ENCODE data around the gene PRICKLE3.
"Not testable (repeated sequence)": the region's sequence is repeated elsewhere in the genome, so short reads cannot be mapped to it uniquely, and the experiment has no call there.

DNA sequence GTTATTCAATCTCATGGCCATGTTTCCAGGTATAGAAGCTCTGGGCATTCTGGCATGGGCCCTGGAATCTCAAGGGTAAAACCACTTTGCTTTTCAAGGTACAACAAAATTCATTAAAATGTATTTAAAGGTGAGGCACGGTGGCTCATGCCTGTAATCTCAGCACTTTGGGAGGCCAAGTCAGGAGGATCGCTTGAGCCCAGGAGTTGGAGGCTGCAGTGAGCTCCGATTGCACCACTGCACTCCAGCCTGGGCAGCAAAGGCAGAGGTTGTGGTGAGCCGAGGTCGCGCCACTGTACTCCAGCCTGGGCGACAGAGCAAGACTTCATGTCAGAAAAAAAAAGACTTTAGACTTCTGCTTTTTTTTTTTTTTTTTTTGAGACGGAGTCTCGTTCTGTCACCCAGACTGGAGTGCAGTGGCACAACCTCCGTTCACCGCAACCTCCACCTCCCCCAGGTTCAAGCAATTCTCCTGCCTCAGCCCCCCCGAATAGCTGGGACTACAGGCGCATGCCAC, 58.4 kb downstream of the PRICKLE3 start:
- TF ChIP-seq, protein P1, sequence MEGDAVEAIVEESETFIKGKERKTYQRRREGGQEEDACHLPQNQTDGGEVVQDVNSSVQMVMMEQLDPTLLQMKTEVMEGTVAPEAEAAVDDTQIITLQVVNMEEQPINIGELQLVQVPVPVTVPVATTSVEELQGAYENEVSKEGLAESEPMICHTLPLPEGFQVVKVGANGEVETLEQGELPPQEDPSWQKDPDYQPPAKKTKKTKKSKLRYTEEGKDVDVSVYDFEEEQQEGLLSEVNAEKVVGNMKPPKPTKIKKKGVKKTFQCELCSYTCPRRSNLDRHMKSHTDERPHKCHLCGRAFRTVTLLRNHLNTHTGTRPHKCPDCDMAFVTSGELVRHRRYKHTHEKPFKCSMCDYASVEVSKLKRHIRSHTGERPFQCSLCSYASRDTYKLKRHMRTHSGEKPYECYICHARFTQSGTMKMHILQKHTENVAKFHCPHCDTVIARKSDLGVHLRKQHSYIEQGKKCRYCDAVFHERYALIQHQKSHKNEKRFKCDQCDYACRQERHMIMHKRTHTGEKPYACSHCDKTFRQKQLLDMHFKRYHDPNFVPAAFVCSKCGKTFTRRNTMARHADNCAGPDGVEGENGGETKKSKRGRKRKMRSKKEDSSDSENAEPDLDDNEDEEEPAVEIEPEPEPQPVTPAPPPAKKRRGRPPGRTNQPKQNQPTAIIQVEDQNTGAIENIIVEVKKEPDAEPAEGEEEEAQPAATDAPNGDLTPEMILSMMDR (conservative IDR thresholded peaks at IDR 0.05; ENCODE audit: low read length): not testable (repeated sequence)
- TF ChIP-seq EZH2phosphoT487 (IDR thresholded peaks at IDR 0.05; ENCODE audit: borderline replicate concordance, low read depth, low read length): not testable (repeated sequence)
